Peyer's patch (tissue), 4 donors: ENCODE data around the gene CRACR2A. TPM values are rescaled to one million over a fixed set of nuclear protein-coding genes. Genes with fewer than 3 reads are reported as not detected.

Experiments
- DNase-seq, 3 donors: peaks; one replicate each; pipeline ENCODE4 v3.0.0-alpha.2; 2017 to 2019
- H3K27ac ChIP-seq, 4 donors: fragments of 200-600 bp; sonication (generic); one replicate each; pipeline ENCODE4 v1.5.1; 2016 to 2019
- H3K27me3 ChIP-seq, 2 donors: fragments of 200-600 bp; sonication (generic); one replicate each; pipeline ENCODE4 v1.5.1; 2019
- H3K36me3 ChIP-seq, 3 donors: fragments of 200-600 bp; sonication (generic); one replicate each; pipeline ENCODE4 v1.5.1; 2016 to 2019
- H3K4me1 ChIP-seq, 4 donors: fragments of 200-600 bp; sonication (generic); one replicate each; pipeline ENCODE4 v1.5.1; 2016 to 2019
- H3K4me3 ChIP-seq, 4 donors: fragments of 200-600 bp; sonication (generic); 1 replicate in 3 of 4; 2 replicates in 1 of 4; pipeline ENCODE4 v1.5.1; 2016 to 2019; ENCODE audit warnings: mild to moderate bottlenecking in 1 of 4
- H3K9me3 ChIP-seq, 4 donors: fragments of 200-600 bp; sonication (generic); one replicate each; pipeline ENCODE4 v1.5.1; 2016 to 2019; ENCODE audit warnings: mild to moderate bottlenecking in 1 of 4
- CTCF ChIP-seq, 6 experiments: fragments of 450-650 bp in 4 of 6; fragments of 200-600 bp in 2 of 6; sonication (generic) in 1 of 6; IDR thresholded peaks; one replicate each; pipeline ENCODE4 v1.5.1; 2017 to 2019; ENCODE audit warnings: antibody characterized with exemption in 6 of 6, mild to moderate bottlenecking in 3 of 6, moderate library complexity in 1 of 6
- POLR2A ChIP-seq, 2 donors: fragments of 450-650 bp; IDR thresholded peaks; one replicate each; pipeline ENCODE4 v1.5.1; 2017; ENCODE audit warnings: antibody characterized with exemption in 2 of 2, mild to moderate bottlenecking in 2 of 2, moderate library complexity in 2 of 2
- total RNA-seq, 4 donors: library from RNA; depleted of rRNA; stranded (reverse); fragments of >200 nt; gene quantifications; one replicate each; pipeline ENCODE4 v1.1.0, GENCODE V29; 2016

Gene CRACR2A
- total RNA-seq, 4 donors from 2014 or later: 52.3 to 81.7 (median 65.9) TPM

- Histone ChIP-seq H3K4me1 (no peaks in the 10 kb centered on the region), H3K4me3 (no peak overlapping the region), H3K27me3 (no peaks in the 10 kb centered on the region), H3K36me3 (no peaks in the 10 kb centered on the region), H3K27ac (no peak overlapping the region), H3K9me3 (no peaks in the 10 kb centered on the region)
- no peak for DNase-seq
- no peak for TF ChIP-seq POLR2A (IDR thresholded peaks at IDR 0.05)
- TF ChIP-seq CTCF (IDR thresholded peaks at IDR 0.05): no peak
Observed at GRCh38 chr12:3740480-3741231, 12.3 kb downstream of the CRACR2A start.

GRCh38 chr12:3735432-3735831 is 17.5 kb downstream of the CRACR2A start:
- H3K27ac ChIP-seq: no peak overlapping the region
- no peak overlapping the region for H3K4me3 ChIP-seq
- no peaks in the 10 kb centered on the region for H3K36me3 ChIP-seq
- no peaks in the 10 kb centered on the region for H3K9me3 ChIP-seq
- no peaks in the 10 kb centered on the region for H3K27me3 ChIP-seq
- peaks cover 0 to 5% (median 0%) of the 10 kb centered on the region in 4 donors for H3K4me1 ChIP-seq
- TF ChIP-seq POLR2A (IDR thresholded peaks at IDR 0.05): no peak
- TF ChIP-seq CTCF (IDR thresholded peaks at IDR 0.05): no peak
- no peak for DNase-seq

- no peaks in the 10 kb centered on the region for H3K36me3 ChIP-seq
- DNase-seq: peak in 2 of 3 donors; percentile 66 to 81
- peak overlapping the region in 1 of 4 donors; percentile 35 for H3K27ac ChIP-seq
- H3K9me3 ChIP-seq: no peaks in the 10 kb centered on the region
- TF ChIP-seq POLR2A (IDR thresholded peaks at IDR 0.05): no peak
- TF ChIP-seq CTCF (IDR thresholded peaks at IDR 0.05): no peak
- no peaks in the 10 kb centered on the region for H3K27me3 ChIP-seq
- peak overlapping the region in 1 of 4 donors; percentile 29 for H3K4me3 ChIP-seq
- H3K4me1 ChIP-seq: peaks cover 0 to 12% (median 0%) of the 10 kb centered on the region in 4 donors
Observed at GRCh38 chr12:3732901-3733300, 20.0 kb downstream of the CRACR2A start.

GRCh38 chr12:3730111-3730510 is 22.8 kb downstream of the CRACR2A start:
- no peak for DNase-seq

GRCh38 chr12:3728686-3729085 is 24.2 kb downstream of the CRACR2A start:
- Histone ChIP-seq H3K4me3 (peak overlapping the region in 2 of 4 donors; percentile 5 to 6), H3K9me3 (no peaks in the 10 kb centered on the region), H3K27me3 (no peaks in the 10 kb centered on the region), H3K27ac (peak overlapping the region; percentile 14 to 73 (median 33)), H3K36me3 (no peaks in the 10 kb centered on the region), H3K4me1 (peaks cover 0 to 42% (median 0%) of the 10 kb centered on the region in 4 donors)
- DNase-seq: peak in 2 of 3 donors; percentile 20 to 71
- no peak for TF ChIP-seq POLR2A (IDR thresholded peaks at IDR 0.05)
- no peak for TF ChIP-seq CTCF (IDR thresholded peaks at IDR 0.05)

More at GRCh38 chr12:3730111-3730510, 22.8 kb downstream of the CRACR2A start:
- H3K27ac ChIP-seq: no peak overlapping the region
- H3K4me1 ChIP-seq: peaks cover 0 to 30% (median 0%) of the 10 kb centered on the region in 4 donors
- no peak overlapping the region for H3K4me3 ChIP-seq
- TF ChIP-seq POLR2A (IDR thresholded peaks at IDR 0.05) (no peak), CTCF (IDR thresholded peaks at IDR 0.05) (no peak)
- H3K36me3 ChIP-seq: no peaks in the 10 kb centered on the region
- no peaks in the 10 kb centered on the region for H3K9me3 ChIP-seq
- no peaks in the 10 kb centered on the region for H3K27me3 ChIP-seq
